ENCODE data around the gene SAMD8.

DNA sequence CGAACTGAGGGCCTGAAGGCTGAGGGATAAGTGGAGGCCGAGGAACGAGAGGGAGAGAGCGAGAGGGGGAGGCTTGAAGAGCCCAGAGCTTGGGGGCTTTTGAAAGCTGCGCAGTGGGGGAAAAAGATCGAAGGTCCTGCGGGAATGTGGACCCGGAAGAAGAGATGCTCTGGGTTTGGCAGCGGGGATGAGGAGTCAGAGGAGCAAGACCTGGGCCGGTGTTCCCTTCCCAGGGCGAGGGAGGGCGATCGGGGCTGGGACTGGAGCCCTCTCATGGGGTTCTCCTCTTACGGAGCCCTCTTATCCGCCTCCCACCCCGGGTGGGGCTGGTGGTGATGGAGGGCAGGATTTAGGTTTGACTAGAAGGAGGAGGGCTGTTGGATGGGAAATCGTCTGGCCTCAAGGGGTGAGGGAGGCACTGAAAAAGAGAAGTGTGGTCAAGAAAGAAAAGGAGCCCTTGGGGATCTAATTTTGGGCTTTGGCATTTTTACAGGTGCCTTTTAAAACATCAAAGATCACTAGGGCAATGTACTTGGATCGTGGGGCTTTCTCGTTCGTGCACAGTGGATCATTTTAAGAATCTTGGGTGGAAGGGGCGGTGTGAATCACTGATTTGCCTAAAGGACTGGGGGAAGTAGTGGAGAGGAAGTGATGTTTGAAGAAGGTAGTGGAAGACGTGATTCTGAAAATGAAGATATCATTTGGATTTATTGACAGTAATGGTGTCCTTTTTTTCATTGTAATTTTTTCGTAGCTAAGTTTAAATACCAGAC is 637 bp downstream of the SAMD8 start:
- TF ChIP-seq, protein P1, sequence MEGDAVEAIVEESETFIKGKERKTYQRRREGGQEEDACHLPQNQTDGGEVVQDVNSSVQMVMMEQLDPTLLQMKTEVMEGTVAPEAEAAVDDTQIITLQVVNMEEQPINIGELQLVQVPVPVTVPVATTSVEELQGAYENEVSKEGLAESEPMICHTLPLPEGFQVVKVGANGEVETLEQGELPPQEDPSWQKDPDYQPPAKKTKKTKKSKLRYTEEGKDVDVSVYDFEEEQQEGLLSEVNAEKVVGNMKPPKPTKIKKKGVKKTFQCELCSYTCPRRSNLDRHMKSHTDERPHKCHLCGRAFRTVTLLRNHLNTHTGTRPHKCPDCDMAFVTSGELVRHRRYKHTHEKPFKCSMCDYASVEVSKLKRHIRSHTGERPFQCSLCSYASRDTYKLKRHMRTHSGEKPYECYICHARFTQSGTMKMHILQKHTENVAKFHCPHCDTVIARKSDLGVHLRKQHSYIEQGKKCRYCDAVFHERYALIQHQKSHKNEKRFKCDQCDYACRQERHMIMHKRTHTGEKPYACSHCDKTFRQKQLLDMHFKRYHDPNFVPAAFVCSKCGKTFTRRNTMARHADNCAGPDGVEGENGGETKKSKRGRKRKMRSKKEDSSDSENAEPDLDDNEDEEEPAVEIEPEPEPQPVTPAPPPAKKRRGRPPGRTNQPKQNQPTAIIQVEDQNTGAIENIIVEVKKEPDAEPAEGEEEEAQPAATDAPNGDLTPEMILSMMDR (conservative IDR thresholded peaks at IDR 0.05 in 1 of 2, IDR thresholded peaks at IDR 0.05 in 1 of 2; ENCODE audit: extremely low read depth in 1 of 2, insufficient read depth in 1 of 2, low read depth in 1 of 2, low read length in 2 of 2): no peak
- no peak for TF ChIP-seq EZH2 (IDR thresholded peaks at IDR 0.05; ENCODE audit: borderline replicate concordance, low read length)

All from mammary epithelial cell (primary cell).